HepG2 (cell line): ENCODE results near the gene AMOTL2. TPM values are rescaled to one million over a fixed set of nuclear protein-coding genes. Genes with fewer than 3 reads are reported as not detected.

Source experiments
- ATAC-seq: fragments of 200-7000 bp; cut with Tn5 transposase; 3 replicates; pipeline ENCODE4 v1.9.1; 2020; ENCODE audit warnings: mild to moderate bottlenecking, moderate library complexity
- BruUV-seq: library from RNA; stranded (reverse); fragments of 400-500 nt; replicated peaks from 2 replicates; lab custom pipeline; 2021; lab: Mats Ljungman, UMichigan
- CTCF ChIA-PET: fragments of 300-600 bp; formaldehyde crosslinking; extraction: SDS; loops from one replicate; lab custom pipeline; 2021; ENCODE audit warnings: low total read pairs, inconsistent platforms, low intra/inter-chr PET ratio; lab: Yijun Ruan, JAX
- POLR2A ChIA-PET: fragments of 350-600 bp; sonication (Branson Sonifier 250); formaldehyde crosslinking; loops from one replicate; lab custom pipeline; 2020; ENCODE audit warnings: antibody characterized with exemption, inconsistent platforms; lab: Yijun Ruan, JAX
- DNase-seq: peaks from one replicate; pipeline ENCODE4 v3.0.0-alpha.2; 2015; ENCODE audit warnings: low spot score
- FAIRE-seq: peaks from 3 replicates; lab custom pipeline; 2011; peaks lifted over from hg19 to GRCh38; lab: Jason Lieb, UNC
- H2AFZ ChIP-seq: one replicate; pipeline ENCODE4 v1.6.1; 2011; ENCODE audit warnings: low read length, inconsistent platforms
- H3K27ac ChIP-seq: fragments of 300-600 bp; 3 replicates; pipeline ENCODE4 v1.8.0; 2011; ENCODE audit warnings: mixed run types, mild to moderate bottlenecking, mixed read lengths, low read length, inconsistent platforms; ENCODE audit not compliant: insufficient read depth; ENCODE audit errors: extremely low read length
- H3K27me3 ChIP-seq, 2 experiments: fragments of 200-600 bp in 1 of 2; 2 replicates in 1 of 2; 3 replicates in 1 of 2; pipeline versions ENCODE4 v1.6.0 to v1.8.0; 2011; ENCODE audit warnings: low read length in 2 of 2, mild to moderate bottlenecking in 2 of 2, moderate library complexity in 2 of 2, inconsistent platforms in 1 of 2; ENCODE audit not compliant: insufficient read depth in 2 of 2, control insufficient read depth in 1 of 2
- H3K36me3 ChIP-seq, 2 experiments: fragments of 200-600 bp in 1 of 2; replicated peaks in 1 of 2; 2 replicates in 1 of 2; 3 replicates in 1 of 2; pipeline versions ENCODE4 v1.5.1 to v1.8.0; 2011; ENCODE audit warnings: low read length in 2 of 2, inconsistent platforms in 1 of 2; ENCODE audit not compliant: insufficient read depth in 2 of 2, control insufficient read depth in 1 of 2
- H3K4me1 ChIP-seq: 2 replicates; pipeline ENCODE4 v1.5.1; 2012; ENCODE audit warnings: low read length, inconsistent platforms; ENCODE audit not compliant: insufficient read depth
- H3K4me2 ChIP-seq: 2 replicates; pipeline ENCODE4 v1.6.0; 2011; ENCODE audit warnings: low read depth, low read length, inconsistent platforms
- H3K4me3 ChIP-seq, 3 experiments: fragments of 200-600 bp in 1 of 3; sonication (generic), shearing (Covaris generic) in 1 of 3; replicated peaks in 1 of 3; 2 replicates each; pipeline ENCODE4 v1.5.1; 2011 to 2016; ENCODE audit warnings: low read length in 3 of 3, inconsistent platforms in 2 of 3, low read depth in 2 of 3, mild to moderate bottlenecking in 2 of 3, control low read depth in 1 of 3, mixed read lengths in 1 of 3; ENCODE audit not compliant: insufficient read depth in 1 of 3
- H3K79me2 ChIP-seq: one replicate; pipeline ENCODE4 v1.6.1; 2011; ENCODE audit warnings: low read length, inconsistent platforms; ENCODE audit not compliant: insufficient read depth
- H3K9ac ChIP-seq: 2 replicates; pipeline ENCODE4 v1.6.0; 2011; ENCODE audit warnings: mild to moderate bottlenecking, low read depth, low read length, inconsistent platforms; ENCODE audit not compliant: insufficient read depth
- H3K9me3 ChIP-seq: 2 replicates; pipeline ENCODE4 v1.5.1; 2012; ENCODE audit warnings: mild to moderate bottlenecking, low read length
- H4K20me1 ChIP-seq: 2 replicates; pipeline ENCODE4 v1.6.0; 2011; ENCODE audit warnings: inconsistent platforms, mild to moderate bottlenecking, low read length, moderate library complexity; ENCODE audit not compliant: insufficient read depth
- ERF ChIP-seq: IDR thresholded peaks from 2 replicates; pipeline ENCODE4 v1.6.1; 2018; ENCODE audit warnings: missing biosample characterization, missing genetic modification reagents
- MIER3 ChIP-seq: IDR thresholded peaks from 2 replicates; pipeline ENCODE4 v1.6.1; 2016; ENCODE audit warnings: missing compliant biosample characterization, borderline replicate concordance
- MLLT10 ChIP-seq: sonication (generic); formaldehyde crosslinking; IDR thresholded peaks from 2 replicates; pipeline ENCODE4 v1.4.0; 2020; ENCODE audit warnings: missing genetic modification reagents
- NFRKB ChIP-seq: fragments of 450-650 bp; IDR thresholded peaks from 2 replicates; pipeline ENCODE4 v1.6.1; 2017
- SKI ChIP-seq: fragments of 450-650 bp; IDR thresholded peaks from one replicate; pipeline ENCODE4 v1.6.1; 2018; ENCODE audit warnings: mild to moderate bottlenecking; ENCODE audit not compliant: partially characterized antibody
- SMAD9 ChIP-seq: sonication (generic); formaldehyde crosslinking; IDR thresholded peaks from 2 replicates; pipeline ENCODE4 v1.5.1; 2020; ENCODE audit warnings: mild to moderate bottlenecking, missing genetic modification reagents
- ZNF879 ChIP-seq: sonication (generic); formaldehyde crosslinking; IDR thresholded peaks from 2 replicates; pipeline ENCODE4 v1.8.1; 2023; ENCODE audit warnings: missing genetic modification reagents
- WGBS: methylation state at CpG from one replicate; pipeline ENCODE4 v1.1.6; 2017; ENCODE audit warnings: low lambda C conversion rate; 5-methylcytosine and 5-hydroxymethylcytosine counted together
- in situ Hi-C: cut with HindIII; loops from 2 replicates; pipeline ENCODE4 v1.10.0; 2017; ENCODE audit warnings: low pct_unique_long_range_greater_than_20kb; ENCODE audit not compliant: extremely low pct_ligation_motif_present
- intact Hi-C: fragments of 100-400 bp; cut with micrococcal nuclease; formaldehyde crosslinking; loops from one replicate; pipeline ENCODE4 v1.10.0; 2022; ENCODE audit not compliant: unreplicated experiment
- polyA plus RNA-seq, 8 experiments: library from polyadenylated mRNA; depleted of rRNA in 3 of 8; stranded (reverse) in 7 of 8; unstranded in 1 of 8; fragments of >200 nt; fragmentation: Illumina TruSeq in 4 of 8; extraction: Trizol in 4 of 8; gene quantifications; 2 replicates each; pipeline versions ENCODE4 v1.2.1 to v1.2.3, GENCODE V29; 2011 to 2016; ENCODE audit warnings: low read depth in 4 of 8, missing spikeins in 1 of 8, mixed read lengths in 1 of 8; ENCODE audit not compliant: insufficient read depth in 1 of 8
- total RNA-seq, 5 experiments: library from RNA; depleted of rRNA; stranded (reverse); fragments of >200 nt; fragmentation: Illumina TruSeq; extraction: Trizol; gene quantifications; 2 replicates each; pipeline ENCODE4 v1.2.3, GENCODE V29; 2016; ENCODE audit warnings: low read depth in 1 of 5
- TF ChIP-seq, protein P1 (sequence below): IDR thresholded peaks from 2 replicates; pipeline ENCODE4 v1.6.1; 2012; ENCODE audit warnings: inconsistent platforms
- TF ChIP-seq, protein P2 (sequence below): sonication (generic); formaldehyde crosslinking; IDR thresholded peaks from 2 replicates; pipeline ENCODE4 v1.4.0; 2020; ENCODE audit warnings: missing genetic modification reagents
- TF ChIP-seq, protein P3 (sequence below): sonication (generic); formaldehyde crosslinking; IDR thresholded peaks from 2 replicates; pipeline ENCODE4 v1.4.0; 2020; ENCODE audit warnings: missing genetic modification reagents
- TF ChIP-seq, protein P4 (sequence below): sonication (generic); formaldehyde crosslinking; IDR thresholded peaks from 2 replicates; pipeline ENCODE4 v1.4.0; 2020; ENCODE audit warnings: missing genetic modification reagents, borderline replicate concordance

The AMOTL2 gene
- total and polyA plus RNA-seq, 2 of the 13 experiments (the other 11 are each of a cell fraction or from before 2014, with no cell fraction given): 17.3 to 18.5 TPM

DNA sequence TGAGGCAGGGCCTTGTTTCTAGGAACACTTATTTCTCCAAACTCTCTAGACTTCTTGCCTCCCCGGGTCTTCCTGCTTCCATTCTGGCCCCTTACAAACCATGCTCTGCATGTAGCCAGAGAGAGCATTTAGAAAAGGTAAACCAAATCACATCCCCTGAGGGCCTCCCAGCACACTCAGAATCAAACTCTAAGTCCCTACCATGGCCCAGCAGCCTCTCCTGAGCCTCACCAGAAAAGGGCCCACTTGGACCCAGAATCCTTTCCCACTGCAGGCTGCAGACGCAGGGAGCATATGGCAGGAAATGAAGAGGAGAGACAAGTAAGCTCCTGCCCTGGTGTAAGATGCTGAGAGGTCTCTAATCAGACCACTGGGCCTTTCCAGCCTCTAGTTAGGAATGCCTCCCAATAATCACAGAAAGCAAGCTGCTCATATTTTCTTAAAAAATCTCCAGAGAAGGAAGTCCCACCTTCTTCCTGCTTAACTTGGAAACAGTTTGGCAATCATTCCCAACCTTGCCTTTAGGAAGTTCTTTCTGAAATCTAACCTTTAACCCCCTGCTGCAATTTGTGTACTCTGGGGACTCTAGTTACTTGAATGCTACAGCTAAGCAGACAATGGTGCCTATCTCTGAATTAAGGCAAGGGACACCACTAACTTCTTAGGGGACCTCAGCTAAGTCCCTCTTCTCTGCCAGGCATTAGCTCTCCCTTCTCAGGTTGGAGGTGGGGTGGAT lies 4.2 kb downstream of the AMOTL2 start:
- ATAC-seq (no peak), DNase-seq (no peak), FAIRE-seq (no peak)
- H3K9ac ChIP-seq: no peak overlapping the region
- no peak overlapping the region for H3K4me2 ChIP-seq
- peaks cover 24% of the 10 kb centered on the region for H4K20me1 ChIP-seq
- H3K9me3 ChIP-seq: no peaks in the 10 kb centered on the region
- in situ Hi-C loops: loop anchor here (5.0 kb wide), 2 partner anchors 58 to 107 kb away; no protein-coding TSS in a partner anchor
- no peak overlapping the region for H3K4me3 ChIP-seq
- BruUV-seq: TSS peak; percentile 1
- WGBS: 100% methylated on average over 2 of the region's 2 CpGs
- TF ChIP-seq, protein P1, sequence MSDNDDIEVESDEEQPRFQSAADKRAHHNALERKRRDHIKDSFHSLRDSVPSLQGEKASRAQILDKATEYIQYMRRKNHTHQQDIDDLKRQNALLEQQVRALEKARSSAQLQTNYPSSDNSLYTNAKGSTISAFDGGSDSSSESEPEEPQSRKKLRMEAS: no peak
- TF ChIP-seq, protein P2, sequence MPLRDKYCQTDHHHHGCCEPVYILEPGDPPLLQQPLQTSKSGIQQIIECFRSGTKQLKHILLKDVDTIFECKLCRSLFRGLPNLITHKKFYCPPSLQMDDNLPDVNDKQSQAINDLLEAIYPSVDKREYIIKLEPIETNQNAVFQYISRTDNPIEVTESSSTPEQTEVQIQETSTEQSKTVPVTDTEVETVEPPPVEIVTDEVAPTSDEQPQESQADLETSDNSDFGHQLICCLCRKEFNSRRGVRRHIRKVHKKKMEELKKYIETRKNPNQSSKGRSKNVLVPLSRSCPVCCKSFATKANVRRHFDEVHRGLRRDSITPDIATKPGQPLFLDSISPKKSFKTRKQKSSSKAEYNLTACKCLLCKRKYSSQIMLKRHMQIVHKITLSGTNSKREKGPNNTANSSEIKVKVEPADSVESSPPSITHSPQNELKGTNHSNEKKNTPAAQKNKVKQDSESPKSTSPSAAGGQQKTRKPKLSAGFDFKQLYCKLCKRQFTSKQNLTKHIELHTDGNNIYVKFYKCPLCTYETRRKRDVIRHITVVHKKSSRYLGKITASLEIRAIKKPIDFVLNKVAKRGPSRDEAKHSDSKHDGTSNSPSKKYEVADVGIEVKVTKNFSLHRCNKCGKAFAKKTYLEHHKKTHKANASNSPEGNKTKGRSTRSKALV (CRISPR knock-in tag): no peak
- TF ChIP-seq MLLT10 (no peak), SKI (no peak), ERF (CRISPR knock-in tag) (no peak), SMAD9 (no peak), MIER3 (CRISPR knock-in tag) (no peak), ZNF879 (CRISPR knock-in tag) (no peak), NFRKB (no peak)
- TF ChIP-seq, protein P3, sequence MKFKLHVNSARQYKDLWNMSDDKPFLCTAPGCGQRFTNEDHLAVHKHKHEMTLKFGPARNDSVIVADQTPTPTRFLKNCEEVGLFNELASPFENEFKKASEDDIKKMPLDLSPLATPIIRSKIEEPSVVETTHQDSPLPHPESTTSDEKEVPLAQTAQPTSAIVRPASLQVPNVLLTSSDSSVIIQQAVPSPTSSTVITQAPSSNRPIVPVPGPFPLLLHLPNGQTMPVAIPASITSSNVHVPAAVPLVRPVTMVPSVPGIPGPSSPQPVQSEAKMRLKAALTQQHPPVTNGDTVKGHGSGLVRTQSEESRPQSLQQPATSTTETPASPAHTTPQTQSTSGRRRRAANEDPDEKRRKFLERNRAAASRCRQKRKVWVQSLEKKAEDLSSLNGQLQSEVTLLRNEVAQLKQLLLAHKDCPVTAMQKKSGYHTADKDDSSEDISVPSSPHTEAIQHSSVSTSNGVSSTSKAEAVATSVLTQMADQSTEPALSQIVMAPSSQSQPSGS (CRISPR knock-in tag): no peak
- TF ChIP-seq, protein P4, sequence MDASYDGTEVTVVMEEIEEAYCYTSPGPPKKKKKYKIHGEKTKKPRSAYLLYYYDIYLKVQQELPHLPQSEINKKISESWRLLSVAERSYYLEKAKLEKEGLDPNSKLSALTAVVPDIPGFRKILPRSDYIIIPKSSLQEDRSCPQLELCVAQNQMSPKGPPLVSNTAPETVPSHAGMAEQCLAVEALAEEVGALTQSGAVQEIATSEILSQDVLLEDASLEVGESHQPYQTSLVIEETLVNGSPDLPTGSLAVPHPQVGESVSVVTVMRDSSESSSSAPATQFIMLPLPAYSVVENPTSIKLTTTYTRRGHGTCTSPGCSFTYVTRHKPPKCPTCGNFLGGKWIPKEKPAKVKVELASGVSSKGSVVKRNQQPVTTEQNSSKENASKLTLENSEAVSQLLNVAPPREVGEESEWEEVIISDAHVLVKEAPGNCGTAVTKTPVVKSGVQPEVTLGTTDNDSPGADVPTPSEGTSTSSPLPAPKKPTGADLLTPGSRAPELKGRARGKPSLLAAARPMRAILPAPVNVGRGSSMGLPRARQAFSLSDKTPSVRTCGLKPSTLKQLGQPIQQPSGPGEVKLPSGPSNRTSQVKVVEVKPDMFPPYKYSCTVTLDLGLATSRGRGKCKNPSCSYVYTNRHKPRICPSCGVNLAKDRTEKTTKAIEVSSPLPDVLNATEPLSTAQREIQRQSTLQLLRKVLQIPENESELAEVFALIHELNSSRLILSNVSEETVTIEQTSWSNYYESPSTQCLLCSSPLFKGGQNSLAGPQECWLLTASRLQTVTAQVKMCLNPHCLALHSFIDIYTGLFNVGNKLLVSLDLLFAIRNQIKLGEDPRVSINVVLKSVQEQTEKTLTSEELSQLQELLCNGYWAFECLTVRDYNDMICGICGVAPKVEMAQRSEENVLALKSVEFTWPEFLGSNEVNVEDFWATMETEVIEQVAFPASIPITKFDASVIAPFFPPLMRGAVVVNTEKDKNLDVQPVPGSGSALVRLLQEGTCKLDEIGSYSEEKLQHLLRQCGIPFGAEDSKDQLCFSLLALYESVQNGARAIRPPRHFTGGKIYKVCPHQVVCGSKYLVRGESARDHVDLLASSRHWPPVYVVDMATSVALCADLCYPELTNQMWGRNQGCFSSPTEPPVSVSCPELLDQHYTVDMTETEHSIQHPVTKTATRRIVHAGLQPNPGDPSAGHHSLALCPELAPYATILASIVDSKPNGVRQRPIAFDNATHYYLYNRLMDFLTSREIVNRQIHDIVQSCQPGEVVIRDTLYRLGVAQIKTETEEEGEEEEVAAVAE: no peak
- CTCF ChIA-PET: no interaction called here
- H3K27me3 ChIP-seq: peaks cover 0 to under 1% of the 10 kb centered on the region in 2 experiments; a peak in 1 of 5 replicates
- intact Hi-C loops: no loop called here
- H2AFZ ChIP-seq: no peak overlapping the region
- H3K36me3 ChIP-seq: peaks cover 47 to 69% of the 10 kb centered on the region in 2 experiments
- H3K79me2 ChIP-seq: peaks cover 27% of the 10 kb centered on the region
- H3K4me1 ChIP-seq: peaks cover 65% of the 10 kb centered on the region
- no peak overlapping the region for H3K27ac ChIP-seq
- POLR2A ChIA-PET: interaction anchor here (1.0 to 9.2 kb wide), 3 partner anchors 11 to 113 kb away, joined by 3 to 140 read pairs (median 3); no protein-coding TSS in a partner anchor
